HG03196 (cell line): ENCODE data around the gene PDZRN4.
"Not testable (repeated sequence)": the region's sequence is repeated elsewhere in the genome, so short reads cannot be mapped to it uniquely, and the experiment has no call there.

Experiments
- ATAC-seq: cut with Tn5 transposase; IDR thresholded peaks from one replicate; pipeline ENCODE4 v1.9.1; 2021; ENCODE audit not compliant: unreplicated experiment

Gene PDZRN4

GRCh38 chr12:41548926-41549325, 360.8 kb downstream of the PDZRN4 start:
- ATAC-seq, result no peak

- ATAC-seq, result no peak
Observed at GRCh38 chr12:41552588-41552987, 364.5 kb downstream of the PDZRN4 start.

GRCh38 chr12:41556176-41556575, 368.1 kb downstream of the PDZRN4 start:
- no peak for ATAC-seq

- no peak for ATAC-seq
Observed at GRCh38 chr12:41557344-41557743, 369.2 kb downstream of the PDZRN4 start.

GRCh38 chr12:41558671-41559070, 370.6 kb downstream of the PDZRN4 start:
- ATAC-seq, result no peak

GRCh38 chr12:41563051-41563450, 374.9 kb downstream of the PDZRN4 start:
- no peak for ATAC-seq

- ATAC-seq, result no peak
Observed at GRCh38 chr12:41564816-41565215, 376.7 kb downstream of the PDZRN4 start.

- no peak for ATAC-seq
Observed at GRCh38 chr12:41566703-41567102, 378.6 kb downstream of the PDZRN4 start.

- ATAC-seq, result no peak
Observed at GRCh38 chr12:41573445-41573844, 385.3 kb downstream of the PDZRN4 start.

GRCh38 chr12:41576925-41577324, 388.8 kb downstream of the PDZRN4 start:
- ATAC-seq, result no peak

- ATAC-seq, result no peak
Observed at GRCh38 chr12:41577995-41578394, 389.9 kb downstream of the PDZRN4 start.

- ATAC-seq, result no peak
Observed at GRCh38 chr12:41585784-41586183, 397.7 kb downstream of the PDZRN4 start.

- no peak for ATAC-seq
Observed at GRCh38 chr12:41587574-41587973, 399.5 kb downstream of the PDZRN4 start.

GRCh38 chr12:41589878-41590277, 401.8 kb downstream of the PDZRN4 start:
- ATAC-seq, result no peak

- ATAC-seq, result no peak
Observed at GRCh38 chr12:41596190-41596589, 408.1 kb downstream of the PDZRN4 start.

- ATAC-seq, result no peak
Observed at GRCh38 chr12:41604830-41605229, 416.7 kb downstream of the PDZRN4 start.

- ATAC-seq, result no peak
Observed at GRCh38 chr12:41605545-41606305, 417.6 kb downstream of the PDZRN4 start.

GRCh38 chr12:41606468-41607445, 418.6 kb downstream of the PDZRN4 start:
- ATAC-seq, result no peak

- no peak for ATAC-seq
Observed at GRCh38 chr12:41612892-41613557, 424.9 kb downstream of the PDZRN4 start.

- not testable (repeated sequence) for ATAC-seq
Observed at GRCh38 chr12:41615174-41615573, 427.1 kb downstream of the PDZRN4 start.

GRCh38 chr12:41619705-41620104, 431.6 kb downstream of the PDZRN4 start:
- ATAC-seq, result no peak
